A673 (cell line): Measurements from ENCODE around the gene DEFB131B. TPM values are rescaled to one million over a fixed set of nuclear protein-coding genes. Genes with fewer than 3 reads are reported as not detected.
"Not testable (repeated sequence)": the region's sequence is repeated elsewhere in the genome, so short reads cannot be mapped to it uniquely, and the experiment has no call there.

ENCODE experiments used
- BruUV-seq: library from RNA; stranded (reverse); fragments of 400-500 nt; replicated peaks from 2 replicates; lab custom pipeline; 2021; lab: Mats Ljungman, UMichigan
- CTCF ChIA-PET: fragments of 300-600 bp; sonication (Branson Sonifier 250); formaldehyde crosslinking; loops from one replicate; lab custom pipeline; 2022; ENCODE audit warnings: antibody characterized with exemption; lab: Charles Lee
- POLR2A ChIA-PET: fragments of 300-600 bp; sonication (Branson Sonifier 250); formaldehyde crosslinking; loops from one replicate; lab custom pipeline; 2022; ENCODE audit warnings: antibody characterized with exemption; ENCODE audit not compliant: low non-redundant PET; lab: Charles Lee
- DNase-seq: peaks from one replicate; pipeline ENCODE4 v3.0.0-alpha.2; 2015; ENCODE audit warnings: low spot score
- H3K27ac ChIP-seq: fragments of 200-600 bp; sonication (generic); 2 replicates; pipeline ENCODE4 v1.5.1; 2016; ENCODE audit warnings: mixed run types, low read depth, mild to moderate bottlenecking, mixed read lengths, antibody characterized with exemption, low read length; ENCODE audit not compliant: poor library complexity, severe bottlenecking
- H3K27me3 ChIP-seq: fragments of 200-600 bp; sonication (generic); replicated peaks from 2 replicates; pipeline ENCODE4 v1.6.1; 2017; ENCODE audit warnings: mixed run types, low read depth, mild to moderate bottlenecking, mixed read lengths, antibody characterized with exemption, low read length; ENCODE audit not compliant: insufficient read depth, poor library complexity
- H3K36me3 ChIP-seq: fragments of 200-600 bp; sonication (generic); 2 replicates; pipeline ENCODE4 v1.6.1; 2016; ENCODE audit warnings: mixed run types, mild to moderate bottlenecking, mixed read lengths, antibody characterized with exemption, low read length; ENCODE audit not compliant: insufficient read depth, poor library complexity, severe bottlenecking
- H3K4me1 ChIP-seq: fragments of 200-600 bp; sonication (generic); 2 replicates; pipeline ENCODE4 v1.6.1; 2017; ENCODE audit warnings: mixed run types, mild to moderate bottlenecking, mixed read lengths, antibody characterized with exemption, low read length; ENCODE audit not compliant: insufficient read depth, poor library complexity, severe bottlenecking
- H3K4me3 ChIP-seq: fragments of 200-600 bp; sonication (generic); 2 replicates; pipeline ENCODE4 v1.5.1; 2016; ENCODE audit warnings: low read depth, mixed run types, mild to moderate bottlenecking, mixed read lengths, low read length; ENCODE audit not compliant: poor library complexity, severe bottlenecking
- H3K9me3 ChIP-seq: fragments of 200-600 bp; sonication (generic); 2 replicates; pipeline ENCODE4 v1.6.1; 2016; ENCODE audit warnings: mixed run types, low read depth, mild to moderate bottlenecking, mixed read lengths, antibody characterized with exemption, low read length; ENCODE audit not compliant: poor library complexity, severe bottlenecking
- EZH2 ChIP-seq: fragments of 200-600 bp; sonication (generic); IDR thresholded peaks from 2 replicates; pipeline ENCODE4 v1.6.1; 2017; ENCODE audit warnings: borderline replicate concordance, low read depth, mild to moderate bottlenecking, mixed read lengths, antibody characterized with exemption, low read length; ENCODE audit not compliant: poor library complexity, severe bottlenecking
- intact Hi-C: fragments of 100-400 bp; cut with micrococcal nuclease; formaldehyde crosslinking; loops from one replicate; pipeline ENCODE4 v1.10.0; 2022; ENCODE audit not compliant: unreplicated experiment
- total RNA-seq: library from RNA; stranded (reverse); gene quantifications from 2 replicates; pipeline ENCODE4 v1.2.3, GENCODE V29; 2021
- TF ChIP-seq, protein P1 (sequence below): fragments of 300-800, 200-600 bp; sonication (generic); conservative IDR thresholded peaks from 2 replicates; pipeline ENCODE4 v1.5.1; 2017; ENCODE audit warnings: low read depth, mild to moderate bottlenecking, antibody characterized with exemption, low read length, moderate library complexity, mixed read lengths

The DEFB131B gene
- total RNA-seq, 1 experiment from 2014 or later = not detected

GRCh38 chr11:71888335-71889010 lies 10.2 kb downstream of the DEFB131B start:
- H3K4me1 ChIP-seq, DNase-seq, H3K4me3 ChIP-seq, H3K9me3 ChIP-seq, CTCF ChIA-PET, BruUV-seq, H3K27me3 ChIP-seq, POLR2A ChIA-PET, H3K27ac ChIP-seq, intact Hi-C loops, H3K36me3 ChIP-seq: not testable (repeated sequence)

- H3K27ac ChIP-seq, DNase-seq, H3K9me3 ChIP-seq, POLR2A ChIA-PET, H3K27me3 ChIP-seq, CTCF ChIA-PET, intact Hi-C loops, H3K4me1 ChIP-seq, H3K4me3 ChIP-seq, BruUV-seq, H3K36me3 ChIP-seq: not testable (repeated sequence)
Measured at GRCh38 chr11:71889181-71889872, 11.1 kb downstream of the DEFB131B start.

GRCh38 chr11:71895961-71896360 lies 17.7 kb downstream of the DEFB131B start:
- H3K27me3 ChIP-seq = no peaks in the 10 kb centered on the region
- no peak for DNase-seq
- no peak overlapping the region for H3K27ac ChIP-seq
- ChIA-PET CTCF (no interaction called here), POLR2A (no interaction called here)
- no TSS peak for BruUV-seq
- H3K4me3 ChIP-seq = no peak overlapping the region
- TF ChIP-seq, protein P1, sequence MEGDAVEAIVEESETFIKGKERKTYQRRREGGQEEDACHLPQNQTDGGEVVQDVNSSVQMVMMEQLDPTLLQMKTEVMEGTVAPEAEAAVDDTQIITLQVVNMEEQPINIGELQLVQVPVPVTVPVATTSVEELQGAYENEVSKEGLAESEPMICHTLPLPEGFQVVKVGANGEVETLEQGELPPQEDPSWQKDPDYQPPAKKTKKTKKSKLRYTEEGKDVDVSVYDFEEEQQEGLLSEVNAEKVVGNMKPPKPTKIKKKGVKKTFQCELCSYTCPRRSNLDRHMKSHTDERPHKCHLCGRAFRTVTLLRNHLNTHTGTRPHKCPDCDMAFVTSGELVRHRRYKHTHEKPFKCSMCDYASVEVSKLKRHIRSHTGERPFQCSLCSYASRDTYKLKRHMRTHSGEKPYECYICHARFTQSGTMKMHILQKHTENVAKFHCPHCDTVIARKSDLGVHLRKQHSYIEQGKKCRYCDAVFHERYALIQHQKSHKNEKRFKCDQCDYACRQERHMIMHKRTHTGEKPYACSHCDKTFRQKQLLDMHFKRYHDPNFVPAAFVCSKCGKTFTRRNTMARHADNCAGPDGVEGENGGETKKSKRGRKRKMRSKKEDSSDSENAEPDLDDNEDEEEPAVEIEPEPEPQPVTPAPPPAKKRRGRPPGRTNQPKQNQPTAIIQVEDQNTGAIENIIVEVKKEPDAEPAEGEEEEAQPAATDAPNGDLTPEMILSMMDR = no peak
- TF ChIP-seq EZH2 = no peak
- H3K36me3 ChIP-seq = no peaks in the 10 kb centered on the region
- no peaks in the 10 kb centered on the region for H3K4me1 ChIP-seq
- no peaks in the 10 kb centered on the region for H3K9me3 ChIP-seq
- intact Hi-C loops = no loop called here

GRCh38 chr11:71901137-71901536 lies 22.9 kb downstream of the DEFB131B start:
- H3K4me1 ChIP-seq, H3K36me3 ChIP-seq, H3K27me3 ChIP-seq, CTCF ChIA-PET, H3K27ac ChIP-seq, H3K9me3 ChIP-seq, intact Hi-C loops, H3K4me3 ChIP-seq, BruUV-seq, DNase-seq, POLR2A ChIA-PET: not testable (repeated sequence)
